Measurements from ENCODE around the gene HKDC1.

The HKDC1 gene

DNA sequence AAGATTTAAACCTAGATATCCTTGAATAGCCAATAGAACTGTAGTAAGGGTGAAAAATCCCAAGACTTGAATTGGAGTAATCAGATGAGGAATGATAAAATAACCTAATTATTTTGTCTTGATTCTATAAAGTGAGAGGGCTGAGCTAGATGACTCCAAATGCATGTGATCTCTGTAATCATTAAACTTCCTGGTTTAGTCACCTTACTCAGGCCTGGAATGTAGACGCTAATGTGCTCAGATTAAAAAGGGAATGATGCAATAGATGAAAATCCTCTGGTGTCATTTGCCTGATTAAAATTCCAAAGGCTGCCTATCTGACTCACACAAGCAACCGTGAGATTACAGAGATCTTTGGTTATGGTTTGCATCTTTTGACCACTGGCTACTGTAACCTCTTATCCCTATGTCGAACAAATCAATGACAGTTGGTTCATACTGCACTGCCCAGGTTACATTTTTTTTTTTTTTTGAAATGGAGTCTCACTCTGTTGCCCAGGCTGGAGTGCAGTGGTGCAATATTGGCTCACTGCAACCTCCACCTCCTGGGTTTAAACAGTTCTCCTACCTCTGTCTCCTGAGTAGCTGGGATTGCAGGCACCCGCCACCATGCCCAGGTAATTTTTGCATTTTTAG is 2.9 kb upstream of the HKDC1 start:
- FAIRE-seq = no peak

- no peak for FAIRE-seq
Observed at GRCh38 chr10:69218831-69219230, 1.3 kb upstream of the HKDC1 start.

GRCh38 chr10:69220507-69220906 is 375 bp downstream of the HKDC1 start:
- no peak for FAIRE-seq

GRCh38 chr10:69222157-69223027 is 2.3 kb downstream of the HKDC1 start:
- no peak for FAIRE-seq

DNA sequence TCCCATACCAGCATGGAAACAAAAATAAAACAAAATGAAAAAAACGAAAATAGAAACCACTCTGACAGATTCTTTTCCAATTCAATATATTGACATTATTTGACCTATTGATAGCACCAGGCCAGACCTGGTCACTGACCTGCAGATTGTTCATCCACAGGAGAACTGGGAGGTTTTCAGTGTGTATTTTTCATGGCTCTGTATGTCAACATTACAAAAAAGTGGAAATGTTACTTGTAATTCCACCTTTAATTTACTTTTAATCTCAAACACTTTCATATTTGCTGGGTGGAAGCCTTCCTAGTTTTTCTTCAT is 2.9 kb downstream of the HKDC1 start:
- FAIRE-seq = no peak

GRCh38 chr10:69224862-69225657 is 4.9 kb downstream of the HKDC1 start:
- FAIRE-seq = no peak

DNA sequence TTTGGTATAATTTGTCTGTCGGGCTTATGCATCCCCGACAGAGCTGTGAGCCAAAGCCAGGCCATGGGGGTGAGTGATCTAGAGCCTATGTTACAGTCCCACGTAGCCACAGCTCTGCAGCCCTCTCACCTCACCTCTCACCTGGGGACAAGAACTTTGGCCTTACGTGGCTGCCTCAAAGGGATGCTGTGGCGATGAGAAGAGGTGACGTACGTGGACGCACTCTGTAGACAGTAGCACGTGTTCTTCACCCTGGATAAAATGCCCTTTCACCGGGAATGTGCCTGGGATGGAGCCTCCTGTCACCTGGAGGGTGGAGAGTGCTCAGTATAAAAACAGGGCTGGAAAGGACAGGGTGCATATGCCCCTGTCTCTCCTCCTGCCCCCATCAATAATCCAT is 5.5 kb downstream of the HKDC1 start:
- FAIRE-seq = no peak

DNA sequence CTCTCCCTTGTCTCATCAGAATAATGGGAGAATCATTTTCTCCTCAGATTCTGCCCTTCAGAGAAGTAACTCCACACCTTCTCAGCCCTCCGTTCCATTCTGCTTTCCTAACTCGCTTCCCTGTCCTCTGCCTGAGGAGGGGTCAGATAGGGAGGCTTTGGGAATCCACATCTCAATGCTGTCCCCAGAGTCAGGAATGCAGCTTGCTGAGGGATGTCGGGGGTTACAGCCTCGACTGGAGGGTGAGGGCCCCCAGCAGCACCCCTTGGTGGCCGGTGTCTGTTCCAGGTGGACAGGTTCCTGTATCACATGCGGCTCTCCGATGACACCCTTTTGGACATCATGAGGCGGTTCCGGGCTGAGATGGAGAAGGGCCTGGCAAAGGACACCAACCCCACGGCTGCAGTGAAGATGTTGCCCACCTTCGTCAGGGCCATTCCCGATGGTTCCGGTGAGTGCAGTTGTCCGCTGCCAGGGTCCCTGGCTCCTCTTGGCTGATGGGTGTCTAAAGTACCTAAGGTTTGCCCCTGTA is 6.9 kb downstream of the HKDC1 start:
- no peak for FAIRE-seq

DNA sequence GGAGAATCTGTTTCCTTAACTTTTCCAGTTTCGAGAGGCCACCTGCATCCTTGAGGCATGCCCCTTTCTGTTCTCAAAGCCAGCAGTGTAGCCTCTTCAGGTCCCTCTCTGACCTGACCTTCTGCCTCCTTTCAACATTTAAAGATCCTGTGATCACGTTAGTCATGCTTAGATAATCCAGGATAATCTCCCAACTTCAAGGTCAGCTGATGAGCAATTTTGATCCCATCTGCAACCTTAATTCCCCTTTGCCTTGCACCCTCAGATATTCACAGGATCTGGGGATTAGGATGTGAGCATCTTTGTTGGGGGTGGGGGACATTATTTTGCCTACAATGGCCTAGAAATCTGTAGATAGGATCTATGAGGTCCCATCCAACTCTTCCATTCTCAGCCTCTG is 8.0 kb downstream of the HKDC1 start:
- no peak for FAIRE-seq

- FAIRE-seq = no peak
Observed at GRCh38 chr10:69229616-69229916, 9.4 kb downstream of the HKDC1 start.

GRCh38 chr10:69230128-69230527 is 10.0 kb downstream of the HKDC1 start:
- FAIRE-seq = no peak

GRCh38 chr10:69232252-69232651 is 12.1 kb downstream of the HKDC1 start:
- no peak for FAIRE-seq

DNA sequence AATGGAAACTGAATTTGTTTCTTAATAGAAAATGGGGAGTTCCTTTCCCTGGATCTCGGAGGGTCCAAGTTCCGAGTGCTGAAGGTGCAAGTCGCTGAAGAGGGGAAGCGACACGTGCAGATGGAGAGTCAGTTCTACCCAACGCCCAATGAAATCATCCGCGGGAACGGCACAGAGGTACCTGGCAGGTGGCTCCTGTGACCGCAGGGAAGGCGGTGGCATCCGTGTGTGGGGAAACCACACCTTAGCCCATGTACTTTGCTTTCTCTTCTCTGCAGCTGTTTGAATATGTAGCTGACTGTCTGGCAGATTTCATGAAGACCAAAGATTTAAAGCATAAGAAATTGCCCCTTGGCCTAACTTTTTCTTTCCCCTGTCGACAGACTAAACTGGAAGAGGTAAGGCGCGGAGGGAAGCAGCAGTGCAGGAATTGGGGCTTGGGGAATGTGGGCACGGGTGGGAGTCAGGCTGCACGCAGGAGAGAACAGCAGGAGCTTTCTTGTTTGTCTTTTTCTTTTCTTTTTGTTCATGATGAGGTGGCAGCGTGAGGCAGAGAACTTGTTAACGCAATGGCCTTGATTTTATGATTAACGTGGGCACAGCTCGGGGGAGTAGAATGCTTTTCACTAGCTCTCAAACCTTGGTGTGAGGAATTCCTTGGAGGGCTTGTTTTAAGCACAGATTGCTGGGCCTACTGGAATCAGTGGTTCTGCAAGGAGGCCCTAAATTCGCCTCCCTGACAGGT is 12.8 kb downstream of the HKDC1 start:
- no peak for FAIRE-seq

DNA sequence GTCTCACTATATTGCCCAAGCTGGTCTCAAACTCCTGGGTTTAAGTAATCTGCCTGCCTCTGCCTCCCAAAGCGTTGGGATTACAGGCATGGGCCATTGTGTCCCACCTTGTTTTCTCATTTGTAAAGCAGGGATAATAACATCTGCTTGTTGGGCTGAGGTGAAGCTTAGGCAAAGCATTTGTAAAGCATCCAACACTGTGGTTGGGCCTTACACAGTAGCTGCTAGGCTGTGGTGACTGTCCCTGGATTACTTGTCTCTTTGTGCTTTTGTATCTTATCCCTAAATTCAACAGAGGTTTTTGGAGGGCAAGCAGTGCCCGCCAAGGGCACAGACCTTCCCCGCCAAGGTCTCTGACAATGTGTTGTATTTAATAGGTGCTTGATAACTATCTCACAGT is 14.3 kb downstream of the HKDC1 start:
- no peak for FAIRE-seq

- no peak for FAIRE-seq
Observed at GRCh38 chr10:69237528-69238159, 17.5 kb downstream of the HKDC1 start.

GRCh38 chr10:69239136-69239535 is 19.0 kb downstream of the HKDC1 start:
- no peak for FAIRE-seq

DNA sequence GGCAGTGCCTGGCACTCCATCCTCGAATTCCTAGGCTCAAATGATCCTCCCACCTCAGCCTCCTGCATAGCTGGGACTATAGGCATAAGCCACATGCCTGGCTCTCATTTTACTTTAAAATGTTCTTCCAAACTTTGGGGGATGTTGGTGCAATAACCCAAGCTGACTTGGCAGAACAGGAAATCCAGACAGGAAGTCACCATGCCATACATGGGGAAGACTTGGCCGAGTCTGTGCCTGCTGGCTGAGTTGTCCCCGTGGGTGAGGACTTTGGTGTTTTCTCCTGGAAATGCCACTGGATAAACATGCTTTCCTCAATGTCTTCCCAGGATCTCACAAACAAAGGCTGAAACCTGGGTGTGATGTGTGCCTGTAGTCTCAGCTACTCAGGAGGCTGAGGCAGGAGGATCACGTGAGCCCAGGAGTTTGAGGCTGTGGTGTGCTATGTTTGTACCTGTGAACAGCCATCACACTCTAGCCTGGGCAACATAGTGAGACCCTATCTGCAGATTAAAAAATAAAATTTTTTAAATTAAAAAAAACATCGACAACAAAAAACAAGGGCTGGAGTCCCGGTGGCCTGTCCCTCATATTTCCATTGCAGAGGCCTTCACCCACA is 19.8 kb downstream of the HKDC1 start:
- FAIRE-seq = no peak

DNA sequence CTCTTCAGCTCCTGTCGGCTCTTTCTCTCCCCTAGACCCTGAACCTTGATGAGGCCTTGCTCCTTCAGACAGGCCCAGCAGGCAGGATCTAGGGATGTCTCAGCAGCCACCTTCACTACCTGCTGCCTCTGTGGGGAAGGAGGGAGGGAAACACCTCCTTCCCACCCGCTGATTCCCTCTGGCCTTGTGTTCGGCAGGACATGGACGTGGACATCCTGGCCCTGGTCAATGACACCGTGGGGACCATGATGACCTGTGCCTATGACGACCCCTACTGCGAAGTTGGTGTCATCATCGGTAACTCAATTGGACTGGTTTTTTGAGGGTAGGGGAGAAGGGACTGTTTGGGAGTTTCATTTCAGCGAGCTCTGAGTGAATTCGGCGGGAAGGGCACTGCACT is 20.3 kb downstream of the HKDC1 start:
- FAIRE-seq = no peak

GRCh38 chr10:69241575-69241974 is 21.4 kb downstream of the HKDC1 start:
- no peak for FAIRE-seq

GRCh38 chr10:69242040-69242851 is 22.1 kb downstream of the HKDC1 start:
- FAIRE-seq = no peak

DNA sequence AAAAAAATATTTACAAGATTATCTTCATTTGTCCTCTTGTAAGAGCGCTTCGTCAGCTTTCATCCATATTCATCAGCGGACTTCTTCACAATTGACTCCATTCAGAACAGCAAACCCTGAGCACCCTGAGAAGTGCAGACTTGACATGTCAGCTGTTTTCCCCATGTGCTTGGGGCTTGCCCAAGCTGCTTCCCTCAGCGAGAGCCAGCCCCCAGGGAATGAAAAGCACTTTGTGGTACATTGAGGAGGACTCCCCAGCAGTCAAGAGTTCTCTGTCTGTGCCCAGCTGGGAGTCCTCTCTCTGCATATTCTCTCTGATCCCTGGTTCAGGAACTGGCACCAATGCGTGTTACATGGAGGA is 22.7 kb downstream of the HKDC1 start:
- no peak for FAIRE-seq
